Activated CD4-positive, alpha-beta memory T cell treated with anti-CD3 and anti-CD28 coated beads, Interleukin-2, amount 10 ng/mL, durations not matched to agents 7 days and 5 days (primary cell): ENCODE measurements around the gene GGNBP2. TPM values are rescaled to one million over a fixed set of nuclear protein-coding genes. Genes with fewer than 3 reads are reported as not detected.

Experiments used
- CTCF ChIA-PET: fragments of 350-600 bp; sonication (Branson Sonifier 250); formaldehyde crosslinking; loops from one replicate; lab custom pipeline; 2021; ENCODE audit warnings: antibody characterized with exemption, inconsistent platforms; lab: Charles Lee
- POLR2A ChIA-PET: fragments of 350-600 bp; sonication (Branson Sonifier 250); formaldehyde crosslinking; loops from one replicate; lab custom pipeline; 2021; ENCODE audit warnings: antibody characterized with exemption; lab: Charles Lee
- DNase-seq: peaks from one replicate; pipeline ENCODE4 v3.0.0-alpha.2; 2020
- H3K27ac Mint-ChIP-seq: one replicate; pipeline ENCODE4 v1.8.0; 2021; ENCODE audit warnings: mild to moderate bottlenecking, mixed read lengths
- H3K27me3 Mint-ChIP-seq: one replicate; pipeline ENCODE4 v1.8.0; 2021; ENCODE audit warnings: mixed read lengths
- H3K36me3 Mint-ChIP-seq: one replicate; pipeline ENCODE4 v1.8.0; 2021; ENCODE audit warnings: low read depth, mixed read lengths
- H3K4me1 Mint-ChIP-seq: one replicate; pipeline ENCODE4 v1.8.0; 2021; ENCODE audit warnings: mixed read lengths
- H3K4me3 Mint-ChIP-seq: one replicate; pipeline ENCODE4 v1.8.0; 2021; ENCODE audit warnings: mild to moderate bottlenecking, mixed read lengths
- H3K9me3 Mint-ChIP-seq: one replicate; pipeline ENCODE4 v1.8.0; 2021; ENCODE audit warnings: mixed read lengths
- total RNA-seq, 2 experiments: library from RNA; stranded (reverse); gene quantifications; one replicate each; pipeline ENCODE4 v1.2.3, GENCODE V29; 2021

GGNBP2 gene
- total RNA-seq, 2 experiments from 2014 or later = 94.0 to 106 TPM

GRCh38 chr17:36545465-36546417 is 1.0 kb downstream of the GGNBP2 start:
- Mint-ChIP-seq H3K4me1 (peaks cover 51% of the 10 kb centered on the region), H3K36me3 (peaks cover 43% of the 10 kb centered on the region), H3K27me3 (no peaks in the 10 kb centered on the region), H3K27ac (peak overlapping the region; percentile 96), H3K9me3 (no peaks in the 10 kb centered on the region), H3K4me3 (peak overlapping the region; percentile 96)
- CTCF ChIA-PET = interaction anchor here (1.4 to 2.2 kb wide), 4 partner anchors 11 to 58 kb away, joined by 5 to 20 read pairs (median 8); partner anchors contain the start of genes MYO19 and PIGW
- peak; percentile 97 for DNase-seq
- POLR2A ChIA-PET = interaction anchor here (0.6 to 5.6 kb wide), 26 partner anchors 10 to 1172 kb away, joined by 3 to 160 read pairs (median 5); partner anchors contain the start of genes AATF, ACACA, MRM1 and MYO19

GRCh38 chr17:36546418-36547093 is 1.8 kb downstream of the GGNBP2 start:
- POLR2A ChIA-PET = interaction anchor here (0.9 to 5.6 kb wide), 19 partner anchors 10 to 1173 kb away, joined by 3 to 160 read pairs (median 5); partner anchors contain the start of genes AATF, MRM1, MYO19 and PIGW
- Mint-ChIP-seq H3K9me3 (no peaks in the 10 kb centered on the region), H3K27ac (peak overlapping the region; percentile 96), H3K4me1 (peaks cover 55% of the 10 kb centered on the region), H3K36me3 (peaks cover 45% of the 10 kb centered on the region), H3K4me3 (peak overlapping the region; percentile 96), H3K27me3 (no peaks in the 10 kb centered on the region)
- DNase-seq = no peak
- CTCF ChIA-PET = interaction anchor here (1.4 to 1.7 kb wide), 3 partner anchors 11 to 57 kb away, joined by 5 to 8 read pairs (median 8); partner anchors contain the start of genes MYO19 and PIGW

- peaks cover 60% of the 10 kb centered on the region for H3K4me1 Mint-ChIP-seq
- peaks cover 46% of the 10 kb centered on the region for H3K36me3 Mint-ChIP-seq
- POLR2A ChIA-PET = interaction anchor here (0.7 to 4.8 kb wide), 3 partner anchors 12 to 54 kb away, joined by 3 to 36 read pairs (median 3); partner anchors contain the start of genes MRM1, MYO19 and PIGW
- H3K27me3 Mint-ChIP-seq = no peaks in the 10 kb centered on the region
- peak overlapping the region; percentile 64 for H3K27ac Mint-ChIP-seq
- no peak for DNase-seq
- peak overlapping the region; percentile 96 for H3K4me3 Mint-ChIP-seq
- CTCF ChIA-PET = interaction anchor here (1.4 kb wide), 1 partner anchor 13 kb away, joined by 7 read pairs; the partner anchor contains the start of genes MYO19 and PIGW
- no peaks in the 10 kb centered on the region for H3K9me3 Mint-ChIP-seq
Measured at GRCh38 chr17:36547776-36548175, 3.1 kb downstream of the GGNBP2 start.

- DNase-seq = no peak
- Mint-ChIP-seq H3K4me1 (peaks cover 61% of the 10 kb centered on the region), H3K4me3 (no peak overlapping the region), H3K27ac (peak overlapping the region; percentile 41), H3K27me3 (no peaks in the 10 kb centered on the region), H3K9me3 (no peaks in the 10 kb centered on the region), H3K36me3 (peaks cover 62% of the 10 kb centered on the region)
- CTCF ChIA-PET = interaction anchor here (1.0 to 1.1 kb wide), 2 partner anchors 16 to 51 kb away, joined by 3 to 6 read pairs; partner anchors contain the start of genes MRM1, MYO19 and PIGW
- POLR2A ChIA-PET = interaction anchor here (1.3 to 4.8 kb wide), 4 partner anchors 15 to 51 kb away, joined by 3 to 36 read pairs (median 9); partner anchors contain the start of genes MRM1, MYO19 and PIGW
Measured at GRCh38 chr17:36550491-36551417, 6.0 kb downstream of the GGNBP2 start.

- ChIA-PET POLR2A (interaction anchor here (1.0 to 6.7 kb wide), 2 partner anchors 8 to 29 kb away, joined by 3 to 39 read pairs; partner anchors contain the start of gene GGNBP2), CTCF (no interaction called here)
- no peaks in the 10 kb centered on the region for H3K27me3 Mint-ChIP-seq
- H3K9me3 Mint-ChIP-seq = no peaks in the 10 kb centered on the region
- H3K4me3 Mint-ChIP-seq = no peak overlapping the region
- no peak overlapping the region for H3K27ac Mint-ChIP-seq
- peaks cover 55% of the 10 kb centered on the region for H3K4me1 Mint-ChIP-seq
- DNase-seq = no peak
- H3K36me3 Mint-ChIP-seq = peaks cover 63% of the 10 kb centered on the region
Measured at GRCh38 chr17:36553459-36553858, 8.7 kb downstream of the GGNBP2 start.

GRCh38 chr17:36566081-36566480 is 21.4 kb downstream of the GGNBP2 start:
- CTCF ChIA-PET = no interaction called here
- H3K4me1 Mint-ChIP-seq = peaks cover 8% of the 10 kb centered on the region
- no peaks in the 10 kb centered on the region for H3K27me3 Mint-ChIP-seq
- POLR2A ChIA-PET = interaction anchor here (0.7 kb wide), 1 partner anchor 19 kb away, joined by 3 read pairs; no protein-coding TSS in a partner anchor
- peaks cover 65% of the 10 kb centered on the region for H3K36me3 Mint-ChIP-seq
- no peaks in the 10 kb centered on the region for H3K9me3 Mint-ChIP-seq
- DNase-seq = no peak
- no peak overlapping the region for H3K4me3 Mint-ChIP-seq
- no peak overlapping the region for H3K27ac Mint-ChIP-seq

GRCh38 chr17:36575028-36575427 is 30.3 kb downstream of the GGNBP2 start:
- H3K36me3 Mint-ChIP-seq = peaks cover 60% of the 10 kb centered on the region
- H3K27ac Mint-ChIP-seq = no peak overlapping the region
- no peaks in the 10 kb centered on the region for H3K9me3 Mint-ChIP-seq
- POLR2A ChIA-PET = interaction anchor here (1.9 kb wide), 1 partner anchor 29 kb away, joined by 8 read pairs; no protein-coding TSS in a partner anchor
- DNase-seq = no peak
- H3K27me3 Mint-ChIP-seq = no peaks in the 10 kb centered on the region
- peaks cover 4% of the 10 kb centered on the region for H3K4me1 Mint-ChIP-seq
- no peak overlapping the region for H3K4me3 Mint-ChIP-seq
- CTCF ChIA-PET = no interaction called here

GRCh38 chr17:36576793-36577192 is 32.1 kb downstream of the GGNBP2 start:
- no peak for DNase-seq
- Mint-ChIP-seq H3K9me3 (no peaks in the 10 kb centered on the region), H3K27ac (no peak overlapping the region), H3K4me3 (no peak overlapping the region), H3K4me1 (peaks cover 4% of the 10 kb centered on the region), H3K36me3 (peaks cover 59% of the 10 kb centered on the region), H3K27me3 (no peaks in the 10 kb centered on the region)
- ChIA-PET CTCF (no interaction called here), POLR2A (no interaction called here)

DNA sequence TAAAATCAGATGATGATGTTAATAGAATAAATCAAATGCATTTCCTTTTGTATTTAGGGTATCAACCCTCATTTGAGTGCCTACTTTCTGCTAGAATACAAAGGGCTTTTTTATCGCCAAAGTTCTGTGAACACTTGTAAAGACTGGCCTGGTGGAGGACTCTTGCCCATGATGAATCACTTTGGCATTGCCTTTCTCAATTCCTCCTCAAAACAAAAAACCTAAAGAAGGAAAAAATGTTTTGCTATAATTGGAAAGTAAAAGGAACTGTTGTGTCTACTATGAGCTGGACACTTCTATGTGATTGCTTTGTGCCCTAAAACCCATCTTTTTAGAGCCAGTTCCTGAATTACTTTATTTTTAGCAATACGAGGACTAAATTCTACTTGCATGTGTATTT is 34.0 kb downstream of the GGNBP2 start:
- Mint-ChIP-seq H3K36me3 (peaks cover 55% of the 10 kb centered on the region), H3K27ac (no peak overlapping the region)
- CTCF ChIA-PET = no interaction called here

GRCh38 chr17:36583787-36584186 is 39.1 kb downstream of the GGNBP2 start:
- Mint-ChIP-seq H3K4me1 (peaks cover 6% of the 10 kb centered on the region), H3K36me3 (peaks cover 61% of the 10 kb centered on the region), H3K27ac (no peak overlapping the region), H3K27me3 (no peaks in the 10 kb centered on the region), H3K9me3 (no peaks in the 10 kb centered on the region), H3K4me3 (no peak overlapping the region)
- DNase-seq = no peak
- CTCF ChIA-PET = interaction anchor here (3.6 kb wide), 1 partner anchor 19 kb away, joined by 16 read pairs; the partner anchor contains the start of gene MRM1
- POLR2A ChIA-PET = interaction anchor here (1.1 to 1.7 kb wide), 2 partner anchors 18 kb away, joined by 3 to 6 read pairs; partner anchors contain the start of gene MRM1

More for the DNA sequence above, 34.0 kb downstream of the GGNBP2 start:
- POLR2A ChIA-PET = interaction anchor here (0.6 kb wide), 1 partner anchor 34 kb away, joined by 3 read pairs; the partner anchor contains the start of gene GGNBP2
- H3K9me3 Mint-ChIP-seq = no peaks in the 10 kb centered on the region
- no peaks in the 10 kb centered on the region for H3K27me3 Mint-ChIP-seq
- DNase-seq = no peak
- H3K4me1 Mint-ChIP-seq = peaks cover 4% of the 10 kb centered on the region
- no peak overlapping the region for H3K4me3 Mint-ChIP-seq

DNA sequence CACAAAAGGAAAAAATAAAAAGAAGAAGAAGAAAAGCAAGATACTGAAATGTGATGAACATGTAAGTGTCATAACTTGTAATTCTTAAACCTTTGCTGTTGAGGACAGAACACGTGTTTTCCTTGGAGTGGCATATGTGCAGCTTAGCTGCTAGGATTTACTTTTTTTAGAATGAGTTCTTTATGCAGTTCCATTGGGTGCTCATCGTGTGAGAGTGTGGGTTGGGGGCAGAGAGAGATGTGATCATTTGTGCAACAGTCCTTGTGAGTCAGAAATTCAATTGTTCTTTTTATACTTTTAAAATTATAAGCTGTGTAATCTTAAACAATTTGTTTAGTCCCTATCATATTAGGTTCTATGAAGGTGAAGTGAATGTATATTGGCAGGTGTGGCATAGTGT is 41.4 kb downstream of the GGNBP2 start:
- ChIA-PET POLR2A (interaction anchor here (1.0 to 1.9 kb wide), 2 partner anchors 15 to 41 kb away, joined by 4 to 7 read pairs; partner anchors contain the start of gene MRM1), CTCF (interaction anchor here (1.2 to 1.3 kb wide), 2 partner anchors 17 to 28 kb away, joined by 3 to 8 read pairs; no protein-coding TSS in a partner anchor)
- H3K4me3 Mint-ChIP-seq = no peak overlapping the region

More for the DNA sequence above, 41.4 kb downstream of the GGNBP2 start:
- H3K27ac Mint-ChIP-seq = no peak overlapping the region
- DNase-seq = no peak
- H3K36me3 Mint-ChIP-seq = peaks cover 71% of the 10 kb centered on the region
- H3K4me1 Mint-ChIP-seq = peaks cover 23% of the 10 kb centered on the region
- H3K9me3 Mint-ChIP-seq = no peaks in the 10 kb centered on the region
- H3K27me3 Mint-ChIP-seq = no peaks in the 10 kb centered on the region
